Measurements from ENCODE around the gene AAMP.

AAMP gene

DNA sequence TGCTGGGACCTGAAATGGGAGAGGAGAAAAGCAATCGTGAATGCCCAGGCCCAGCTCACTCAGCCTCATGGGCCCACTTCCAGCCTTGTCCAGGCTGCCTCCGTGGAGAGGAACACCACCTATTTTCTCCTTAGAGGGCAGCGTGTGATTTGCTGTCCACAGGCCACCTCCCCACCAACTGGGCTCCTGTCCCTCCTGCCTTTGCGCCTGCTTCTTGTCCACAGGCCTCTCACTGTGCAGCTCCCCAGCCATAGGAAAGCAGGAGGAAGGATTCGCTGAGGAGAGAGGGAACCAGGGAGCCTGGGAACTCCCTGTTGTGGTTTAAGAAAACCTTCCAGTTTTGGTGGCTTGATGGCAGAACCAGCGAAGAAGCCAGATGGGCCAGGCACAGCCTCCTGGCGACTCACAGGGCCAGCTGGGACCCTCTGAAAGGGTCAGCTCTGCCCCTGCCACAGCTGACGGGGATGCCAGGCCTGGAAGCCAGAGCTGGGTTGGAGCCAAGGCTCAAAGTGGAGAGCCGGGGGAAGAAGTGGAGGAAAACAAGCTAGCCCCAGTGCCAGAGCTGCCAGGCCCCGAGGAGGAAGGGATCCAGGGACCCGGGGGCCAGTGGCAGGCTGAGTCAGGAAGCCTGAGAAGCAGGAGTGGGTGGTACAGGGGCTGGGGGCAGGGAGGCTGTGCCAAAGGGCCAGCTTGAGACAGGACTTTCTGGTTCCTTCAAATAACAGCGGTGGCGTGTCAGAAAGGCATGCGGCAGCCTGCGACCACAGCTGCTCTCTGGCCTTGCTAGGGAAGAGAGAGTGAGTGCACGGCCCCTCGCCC is 12.4 kb upstream of the AAMP start:
- H2AFZ ChIP-seq (ENCODE audit: low read length): no peak overlapping the region
- H3F3A ChIP-seq (ENCODE audit: insufficient read depth, low read length): no peaks in the 10 kb centered on the region
- H3K79me2 ChIP-seq (ENCODE audit: insufficient read depth, low read length): no peaks in the 10 kb centered on the region
- no peaks in the 10 kb centered on the region for H3K9me3 ChIP-seq (ENCODE audit: low read length)
- no peaks in the 10 kb centered on the region for H3K27me3 ChIP-seq (ENCODE audit: insufficient read depth, low read length)
- peaks cover 20% of the 10 kb centered on the region for H3K4me1 ChIP-seq (ENCODE audit: insufficient read depth, low read length, severe bottlenecking)
- no peak overlapping the region for H3K4me2 ChIP-seq (ENCODE audit: low read length)
- TF ChIP-seq EZH2 (IDR thresholded peaks at IDR 0.05; ENCODE audit: borderline replicate concordance, low read length): no peak
- no peaks in the 10 kb centered on the region for H3K36me3 ChIP-seq (ENCODE audit: insufficient read depth, low read length)
- no peak overlapping the region for H3K27ac ChIP-seq (ENCODE audit: low read depth, low read length, poor library complexity, severe bottlenecking)
- no peak overlapping the region for H3K4me3 ChIP-seq (ENCODE audit: low read depth, low read length, poor library complexity, severe bottlenecking)
- H3K9ac ChIP-seq (ENCODE audit: low read length): no peak overlapping the region
- no peaks in the 10 kb centered on the region for H4K20me1 ChIP-seq (ENCODE audit: insufficient read depth, low read length)
- H3K9me2 ChIP-seq (ENCODE audit: low read depth, low read length): no peaks in the 10 kb centered on the region

DNA sequence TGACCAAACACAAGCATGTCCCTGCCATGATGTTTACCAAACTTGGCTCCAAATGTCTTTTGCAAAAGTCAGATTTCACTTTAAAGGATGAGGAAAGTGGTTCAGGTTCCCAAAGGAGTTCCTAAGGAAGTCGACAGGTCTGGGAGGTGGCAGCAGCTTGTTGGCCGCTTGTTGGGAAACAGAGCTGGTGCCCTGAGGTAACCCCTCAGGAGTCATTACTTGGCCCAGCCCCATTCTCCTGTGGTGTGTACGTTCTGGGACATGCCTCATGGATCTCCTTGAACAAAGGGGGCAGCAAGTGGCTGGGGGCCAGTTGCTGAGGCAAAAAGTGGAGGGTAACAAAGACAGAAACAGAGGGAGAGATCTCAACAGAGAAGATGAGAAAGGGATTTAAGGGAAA is 11.5 kb upstream of the AAMP start:
- Histone ChIP-seq H3K27ac (ENCODE audit: low read depth, low read length, poor library complexity, severe bottlenecking) (no peak overlapping the region), H3K9me2 (ENCODE audit: low read depth, low read length) (no peaks in the 10 kb centered on the region), H2AFZ (ENCODE audit: low read length) (no peak overlapping the region), H3K9ac (ENCODE audit: low read length) (no peak overlapping the region), H3K4me2 (ENCODE audit: low read length) (no peak overlapping the region), H3F3A (ENCODE audit: insufficient read depth, low read length) (no peaks in the 10 kb centered on the region), H3K4me3 (ENCODE audit: low read depth, low read length, poor library complexity, severe bottlenecking) (no peak overlapping the region), H4K20me1 (ENCODE audit: insufficient read depth, low read length) (no peaks in the 10 kb centered on the region), H3K27me3 (ENCODE audit: insufficient read depth, low read length) (no peaks in the 10 kb centered on the region), H3K9me3 (ENCODE audit: low read length) (no peaks in the 10 kb centered on the region), H3K79me2 (ENCODE audit: insufficient read depth, low read length) (no peaks in the 10 kb centered on the region), H3K4me1 (ENCODE audit: insufficient read depth, low read length, severe bottlenecking) (peaks cover 11% of the 10 kb centered on the region), H3K36me3 (ENCODE audit: insufficient read depth, low read length) (no peaks in the 10 kb centered on the region)
- TF ChIP-seq, protein P1, sequence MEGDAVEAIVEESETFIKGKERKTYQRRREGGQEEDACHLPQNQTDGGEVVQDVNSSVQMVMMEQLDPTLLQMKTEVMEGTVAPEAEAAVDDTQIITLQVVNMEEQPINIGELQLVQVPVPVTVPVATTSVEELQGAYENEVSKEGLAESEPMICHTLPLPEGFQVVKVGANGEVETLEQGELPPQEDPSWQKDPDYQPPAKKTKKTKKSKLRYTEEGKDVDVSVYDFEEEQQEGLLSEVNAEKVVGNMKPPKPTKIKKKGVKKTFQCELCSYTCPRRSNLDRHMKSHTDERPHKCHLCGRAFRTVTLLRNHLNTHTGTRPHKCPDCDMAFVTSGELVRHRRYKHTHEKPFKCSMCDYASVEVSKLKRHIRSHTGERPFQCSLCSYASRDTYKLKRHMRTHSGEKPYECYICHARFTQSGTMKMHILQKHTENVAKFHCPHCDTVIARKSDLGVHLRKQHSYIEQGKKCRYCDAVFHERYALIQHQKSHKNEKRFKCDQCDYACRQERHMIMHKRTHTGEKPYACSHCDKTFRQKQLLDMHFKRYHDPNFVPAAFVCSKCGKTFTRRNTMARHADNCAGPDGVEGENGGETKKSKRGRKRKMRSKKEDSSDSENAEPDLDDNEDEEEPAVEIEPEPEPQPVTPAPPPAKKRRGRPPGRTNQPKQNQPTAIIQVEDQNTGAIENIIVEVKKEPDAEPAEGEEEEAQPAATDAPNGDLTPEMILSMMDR (IDR thresholded peaks at IDR 0.05; ENCODE audit: low read length): no peak
- no peak for TF ChIP-seq EZH2 (IDR thresholded peaks at IDR 0.05; ENCODE audit: borderline replicate concordance, low read length)

DNA sequence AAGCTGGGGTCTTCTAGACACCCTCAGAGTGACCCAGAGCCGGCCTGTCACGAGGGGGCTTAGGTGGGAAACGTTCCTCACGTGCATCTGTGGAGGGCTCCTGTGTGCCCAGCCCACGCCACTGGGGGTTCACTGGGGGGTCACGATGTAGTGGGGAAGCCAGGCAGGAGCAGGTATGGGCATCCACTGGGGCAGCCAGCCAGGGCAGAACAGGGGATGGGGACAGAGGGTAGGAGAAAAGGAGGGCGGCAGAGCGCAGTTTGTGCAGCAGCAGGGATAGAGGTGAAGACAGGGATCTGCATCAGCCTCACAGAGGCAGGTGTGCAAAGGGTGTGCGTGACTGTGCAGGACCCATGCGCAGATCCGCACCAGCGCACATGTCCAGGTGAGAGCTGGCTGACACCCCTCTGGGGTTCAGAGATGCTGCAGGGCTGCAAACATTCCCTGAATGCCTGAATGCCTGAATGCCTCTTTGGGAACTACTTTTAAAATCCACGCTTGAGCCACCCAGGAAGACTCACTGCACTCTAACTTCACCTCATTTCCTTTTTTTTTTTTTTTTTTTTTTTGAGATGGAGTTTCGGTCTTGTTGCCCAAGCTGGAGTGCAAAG is 10.4 kb upstream of the AAMP start:
- Histone ChIP-seq H3K9me2 (ENCODE audit: low read depth, low read length) (no peaks in the 10 kb centered on the region), H4K20me1 (ENCODE audit: insufficient read depth, low read length) (no peaks in the 10 kb centered on the region), H3K79me2 (ENCODE audit: insufficient read depth, low read length) (no peaks in the 10 kb centered on the region), H3K36me3 (ENCODE audit: insufficient read depth, low read length) (peaks cover 9% of the 10 kb centered on the region; the same call in 1 of the 2 replicates), H2AFZ (ENCODE audit: low read length) (no peak overlapping the region), H3K4me1 (ENCODE audit: insufficient read depth, low read length, severe bottlenecking) (no peaks in the 10 kb centered on the region), H3K4me3 (ENCODE audit: low read depth, low read length, poor library complexity, severe bottlenecking) (no peak overlapping the region), H3K9me3 (ENCODE audit: low read length) (no peaks in the 10 kb centered on the region), H3K27ac (ENCODE audit: low read depth, low read length, poor library complexity, severe bottlenecking) (no peak overlapping the region), H3K4me2 (ENCODE audit: low read length) (no peak overlapping the region), H3K27me3 (ENCODE audit: insufficient read depth, low read length) (no peaks in the 10 kb centered on the region), H3F3A (ENCODE audit: insufficient read depth, low read length) (no peaks in the 10 kb centered on the region), H3K9ac (ENCODE audit: low read length) (no peak overlapping the region)
- TF ChIP-seq, protein P1 (IDR thresholded peaks at IDR 0.05; ENCODE audit: low read length): no peak
- TF ChIP-seq EZH2 (IDR thresholded peaks at IDR 0.05; ENCODE audit: borderline replicate concordance, low read length): no peak
